HG03159 (cell line): ENCODE data around the gene SREBF1.

Source experiments
- ATAC-seq: cut with Tn5 transposase; IDR thresholded peaks from one replicate; pipeline ENCODE4 v1.9.1; 2021; ENCODE audit warnings: mild to moderate bottlenecking, moderate library complexity; ENCODE audit not compliant: unreplicated experiment

Gene SREBF1

DNA sequence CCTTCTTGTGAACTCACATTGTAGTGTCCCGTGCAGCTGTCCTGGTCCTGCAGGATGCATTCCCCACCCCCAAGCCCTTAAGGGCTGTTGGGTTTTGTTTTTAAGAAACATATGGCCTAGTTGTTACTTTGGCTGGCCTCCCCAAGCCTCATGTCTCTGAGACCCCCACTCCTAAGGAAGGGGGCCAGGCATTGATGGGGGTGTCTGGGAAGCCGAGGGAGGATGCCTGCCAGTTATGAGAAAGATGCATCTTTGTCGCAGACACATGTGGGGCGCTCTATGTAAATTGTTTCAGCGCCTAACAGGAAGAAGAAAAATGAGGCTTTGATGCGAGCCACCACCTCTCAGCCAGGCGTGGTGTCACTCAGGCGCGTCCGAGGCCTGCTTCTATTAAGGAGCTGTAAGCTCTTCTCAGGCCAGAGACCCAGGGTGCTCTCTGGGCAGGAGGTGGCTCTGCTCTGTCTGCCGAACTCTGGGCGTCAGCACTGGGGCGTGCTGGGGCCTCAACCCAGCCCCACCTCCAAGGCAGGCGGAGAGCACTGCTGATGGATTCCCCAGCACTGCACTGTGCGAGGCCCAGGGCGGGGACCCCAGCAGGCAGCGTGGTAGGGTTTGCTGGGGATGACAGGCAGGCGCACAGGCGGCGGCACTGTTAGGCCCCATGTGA is 70.6 kb downstream of the SREBF1 start:
- ATAC-seq, result peak; percentile 52

DNA sequence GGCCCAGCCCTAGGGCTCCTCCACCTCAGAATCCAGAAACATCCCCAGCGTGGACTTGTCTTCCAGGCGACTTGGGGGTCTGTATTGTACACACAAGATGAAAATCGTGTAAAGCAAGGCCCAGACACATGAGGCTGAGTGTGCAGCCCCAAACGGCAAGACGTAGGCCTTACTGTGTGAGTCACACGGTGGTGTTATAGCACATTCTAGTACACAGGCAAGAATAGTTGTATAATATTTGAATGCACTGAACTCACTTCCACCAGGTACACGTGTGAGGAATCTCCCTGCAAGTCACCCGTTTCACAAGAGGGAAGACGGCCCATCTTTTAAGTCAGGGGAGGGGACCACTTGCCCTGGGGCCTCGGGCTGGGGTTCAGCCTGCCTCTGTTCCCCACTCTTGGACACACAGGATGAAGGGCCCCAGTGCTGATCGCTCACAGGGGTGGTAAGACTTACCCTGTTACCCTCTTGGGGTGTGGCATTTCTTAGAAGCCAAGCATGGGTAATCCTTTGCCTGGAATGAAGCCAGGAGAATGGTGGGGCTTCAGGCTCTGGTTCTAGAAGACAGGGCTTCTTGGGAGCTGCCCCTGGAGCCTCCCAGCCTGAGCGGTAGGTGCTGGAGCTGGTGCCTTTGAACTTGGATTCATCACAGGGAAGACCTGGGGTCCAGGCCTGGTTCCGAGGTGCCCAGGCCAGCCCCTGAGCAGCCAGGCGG is 71.3 kb downstream of the SREBF1 start:
- no peak for ATAC-seq

DNA sequence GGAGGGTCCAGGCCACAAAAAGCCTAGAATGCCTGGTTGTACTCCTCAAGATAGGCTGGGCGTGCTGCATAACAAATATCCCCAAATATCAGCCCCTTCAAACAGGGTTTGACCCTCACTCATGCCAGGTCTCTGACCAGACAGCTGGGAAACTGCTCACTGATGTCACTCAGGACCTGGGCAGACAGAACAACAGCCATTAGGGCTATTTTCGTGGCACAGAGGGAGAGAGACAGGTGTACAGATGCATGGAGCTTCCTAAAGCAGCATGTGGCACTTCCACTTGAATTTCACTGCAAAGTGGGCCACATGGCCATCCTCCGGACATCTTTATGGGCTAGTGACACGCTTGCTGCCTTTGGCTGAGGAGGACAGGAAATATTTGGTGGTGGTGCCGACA is 73.1 kb downstream of the SREBF1 start:
- ATAC-seq, result no peak

DNA sequence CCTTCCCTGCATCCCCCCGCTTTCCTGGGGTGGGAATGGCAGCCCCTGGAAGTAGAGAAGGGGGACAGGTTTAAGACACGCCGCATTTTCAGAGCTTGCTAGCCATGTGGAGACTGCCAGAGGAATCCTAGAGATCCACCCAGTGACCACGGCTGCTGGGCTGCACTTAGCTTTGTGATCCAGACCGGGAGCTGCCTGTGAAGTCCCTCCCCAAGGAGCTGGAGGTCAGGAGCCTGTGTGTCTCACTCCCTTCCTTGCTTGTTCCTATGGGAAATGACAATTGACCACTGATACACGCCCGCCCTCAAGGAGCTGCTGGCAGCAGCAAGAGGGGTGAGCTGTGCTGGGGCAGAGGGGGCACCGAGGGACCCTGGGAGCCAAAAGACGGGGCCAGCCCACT is 73.7 kb downstream of the SREBF1 start:
- no peak for ATAC-seq

DNA sequence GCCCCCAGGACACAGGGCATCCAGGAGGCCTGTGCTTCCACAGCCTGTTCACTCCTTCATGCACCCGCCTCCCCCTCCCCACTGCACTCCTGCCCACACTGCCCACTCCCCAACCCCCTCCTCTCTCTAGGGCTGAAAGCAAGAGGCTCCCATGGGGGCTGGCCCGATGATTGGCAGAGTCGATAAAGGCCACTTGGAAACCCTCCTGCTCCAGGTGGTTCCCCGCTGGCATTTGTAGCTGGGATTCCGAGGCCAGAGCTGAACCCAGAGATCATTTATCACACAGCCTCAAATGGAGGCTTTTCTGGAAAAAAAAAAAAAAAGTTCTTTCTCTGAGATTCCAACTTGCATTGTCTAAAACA is 74.1 kb downstream of the SREBF1 start:
- ATAC-seq, result no peak
